HTR-8/SVneo (cell line): ENCODE data around the gene OSBPL6.
"Not testable (repeated sequence)": the region's sequence is repeated elsewhere in the genome, so short reads cannot be mapped to it uniquely, and the experiment has no call there.

Experiments
- DNase-seq: peaks from one replicate; pipeline ENCODE4 v3.0.0; 2011; ENCODE audit warnings: low spot score, mixed read lengths; ENCODE audit not compliant: insufficient read length
- FAIRE-seq: peaks from 2 replicates; lab custom pipeline; 2011; peaks lifted over from hg19 to GRCh38; lab: Jason Lieb, UNC

OSBPL6 gene

GRCh38 chr2:178418426-178418825 lies 224.1 kb downstream of the OSBPL6 start:
- no peak for DNase-seq
- no peak for FAIRE-seq

- FAIRE-seq (no peak), DNase-seq (no peak)
These were observed 224.8 kb downstream of the OSBPL6 start for GRCh38 chr2:178419123-178419522.

- no peak for FAIRE-seq
- DNase-seq, result no peak
These were observed 226.2 kb downstream of the OSBPL6 start for GRCh38 chr2:178420463-178420999.

- no peak for FAIRE-seq
- no peak for DNase-seq
These were observed 227.8 kb downstream of the OSBPL6 start for GRCh38 chr2:178422097-178422496.

GRCh38 chr2:178423746-178424145 lies 229.4 kb downstream of the OSBPL6 start:
- not testable (repeated sequence) for FAIRE-seq

GRCh38 chr2:178425255-178425827 lies 231.0 kb downstream of the OSBPL6 start:
- DNase-seq, result no peak
- no peak for FAIRE-seq

More at GRCh38 chr2:178423746-178424145, 229.4 kb downstream of the OSBPL6 start:
- not testable (repeated sequence) for DNase-seq

GRCh38 chr2:178426388-178426787 lies 232.1 kb downstream of the OSBPL6 start:
- FAIRE-seq (no peak), DNase-seq (no peak)

- no peak for DNase-seq
- FAIRE-seq, result no peak
These were observed 233.1 kb downstream of the OSBPL6 start for GRCh38 chr2:178427458-178427857.

GRCh38 chr2:178428396-178428806 lies 234.1 kb downstream of the OSBPL6 start:
- DNase-seq, result no peak

GRCh38 chr2:178429336-178429735 lies 235.0 kb downstream of the OSBPL6 start:
- no peak for DNase-seq
- no peak for FAIRE-seq

More at GRCh38 chr2:178428396-178428806, 234.1 kb downstream of the OSBPL6 start:
- FAIRE-seq, result no peak

- no peak for FAIRE-seq
- DNase-seq, result no peak
These were observed 242.3 kb downstream of the OSBPL6 start for GRCh38 chr2:178436662-178437061.

- DNase-seq (no peak), FAIRE-seq (no peak)
These were observed 247.1 kb downstream of the OSBPL6 start for GRCh38 chr2:178441426-178441825.

- FAIRE-seq (no peak), DNase-seq (no peak)
These were observed 254.8 kb downstream of the OSBPL6 start for GRCh38 chr2:178448968-178449661.

- no peak for FAIRE-seq
These were observed 255.6 kb downstream of the OSBPL6 start for GRCh38 chr2:178449700-178450523.

GRCh38 chr2:178450524-178450773 lies 256.1 kb downstream of the OSBPL6 start:
- no peak for FAIRE-seq
- DNase-seq, result no peak

More at GRCh38 chr2:178449700-178450523, 255.6 kb downstream of the OSBPL6 start:
- DNase-seq, result no peak

GRCh38 chr2:178450774-178451525 lies 256.6 kb downstream of the OSBPL6 start, which contains the start of the genes PJVK and PRKRA:
PJVK (plus strand) TSS chr2:178451378; CDS start chr2:178453410, 2,032 bp downstream.
PRKRA (minus strand) TSS chr2:178451175; CDS start chr2:178451030, 145 bp downstream.
- FAIRE-seq, result peak; percentile 91
- DNase-seq, result peak; percentile 91

GRCh38 chr2:178452334-178452733 lies 258.0 kb downstream of the OSBPL6 start:
- DNase-seq, result no peak
- FAIRE-seq, result no peak
